Measurements from ENCODE around the gene MTCH2. TPM values are rescaled to one million over a fixed set of nuclear protein-coding genes. Genes with fewer than 3 reads are reported as not detected.

MTCH2 gene
- polyA plus RNA-seq, 1 experiment = 194 TPM

- no peak for DNase-seq (ENCODE audit: low read depth, low spot score)
- POLR2A ChIA-PET = no interaction called here
- Histone ChIP-seq H3K27me3 (ENCODE audit: control insufficient read depth, insufficient read depth, low read length) (no peaks in the 10 kb centered on the region), H3K27ac (ENCODE audit: low read depth, low read length) (no peak overlapping the region), H3K9me3 (ENCODE audit: control insufficient read depth, insufficient read depth, low read length) (no peaks in the 10 kb centered on the region), H3K4me3 (ENCODE audit: low read depth, low read length) (no peak overlapping the region)
- TF ChIP-seq, protein P1, sequence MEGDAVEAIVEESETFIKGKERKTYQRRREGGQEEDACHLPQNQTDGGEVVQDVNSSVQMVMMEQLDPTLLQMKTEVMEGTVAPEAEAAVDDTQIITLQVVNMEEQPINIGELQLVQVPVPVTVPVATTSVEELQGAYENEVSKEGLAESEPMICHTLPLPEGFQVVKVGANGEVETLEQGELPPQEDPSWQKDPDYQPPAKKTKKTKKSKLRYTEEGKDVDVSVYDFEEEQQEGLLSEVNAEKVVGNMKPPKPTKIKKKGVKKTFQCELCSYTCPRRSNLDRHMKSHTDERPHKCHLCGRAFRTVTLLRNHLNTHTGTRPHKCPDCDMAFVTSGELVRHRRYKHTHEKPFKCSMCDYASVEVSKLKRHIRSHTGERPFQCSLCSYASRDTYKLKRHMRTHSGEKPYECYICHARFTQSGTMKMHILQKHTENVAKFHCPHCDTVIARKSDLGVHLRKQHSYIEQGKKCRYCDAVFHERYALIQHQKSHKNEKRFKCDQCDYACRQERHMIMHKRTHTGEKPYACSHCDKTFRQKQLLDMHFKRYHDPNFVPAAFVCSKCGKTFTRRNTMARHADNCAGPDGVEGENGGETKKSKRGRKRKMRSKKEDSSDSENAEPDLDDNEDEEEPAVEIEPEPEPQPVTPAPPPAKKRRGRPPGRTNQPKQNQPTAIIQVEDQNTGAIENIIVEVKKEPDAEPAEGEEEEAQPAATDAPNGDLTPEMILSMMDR (IDR thresholded peaks at IDR 0.05; ENCODE audit: low read depth, low read length) = no peak
- CTCF ChIA-PET = interaction anchor here (0.8 to 1.2 kb wide), 2 partner anchors 103 to 247 kb away, joined by 3 to 6 read pairs; no protein-coding TSS in a partner anchor
Observed at GRCh38 chr11:47620836-47621378, 21.5 kb downstream of the MTCH2 start.

DNA sequence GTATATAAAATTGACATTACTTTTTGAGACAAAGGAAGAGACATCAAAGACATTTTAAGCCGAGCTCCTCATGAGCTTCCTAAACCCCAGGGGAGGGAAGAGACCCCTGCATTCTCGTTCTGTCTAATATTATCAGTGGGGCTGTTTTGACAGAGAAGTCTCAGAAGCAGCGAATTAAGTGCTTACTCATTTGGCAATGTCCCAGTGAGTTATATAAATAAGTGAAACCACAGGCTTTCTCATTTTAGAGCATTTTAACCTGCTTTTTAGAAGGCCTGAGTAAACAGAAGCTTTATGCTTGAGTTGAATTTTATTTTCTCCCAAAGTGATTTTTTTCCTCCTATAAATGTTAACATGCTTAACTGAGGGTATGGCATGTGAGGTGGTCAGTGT is 24.9 kb downstream of the MTCH2 start:
- Histone ChIP-seq H3K27ac (ENCODE audit: low read depth, low read length) (no peak overlapping the region), H3K4me3 (ENCODE audit: low read depth, low read length) (no peak overlapping the region), H3K27me3 (ENCODE audit: control insufficient read depth, insufficient read depth, low read length) (no peaks in the 10 kb centered on the region), H3K9me3 (ENCODE audit: control insufficient read depth, insufficient read depth, low read length) (no peaks in the 10 kb centered on the region)
- POLR2A ChIA-PET = interaction anchor here (0.8 to 1.3 kb wide), 2 partner anchors 9 to 218 kb away, joined by 3 to 5 read pairs; no protein-coding TSS in a partner anchor
- TF ChIP-seq, protein P1 (IDR thresholded peaks at IDR 0.05; ENCODE audit: low read depth, low read length) = no peak
- DNase-seq (ENCODE audit: low read depth, low spot score) = peak; percentile 44
- CTCF ChIA-PET = interaction anchor here (0.6 to 4.3 kb wide), 15 partner anchors 9 to 244 kb away, joined by 3 to 39 read pairs (median 6); partner anchors contain the start of genes CELF1, KBTBD4 and NDUFS3

DNA sequence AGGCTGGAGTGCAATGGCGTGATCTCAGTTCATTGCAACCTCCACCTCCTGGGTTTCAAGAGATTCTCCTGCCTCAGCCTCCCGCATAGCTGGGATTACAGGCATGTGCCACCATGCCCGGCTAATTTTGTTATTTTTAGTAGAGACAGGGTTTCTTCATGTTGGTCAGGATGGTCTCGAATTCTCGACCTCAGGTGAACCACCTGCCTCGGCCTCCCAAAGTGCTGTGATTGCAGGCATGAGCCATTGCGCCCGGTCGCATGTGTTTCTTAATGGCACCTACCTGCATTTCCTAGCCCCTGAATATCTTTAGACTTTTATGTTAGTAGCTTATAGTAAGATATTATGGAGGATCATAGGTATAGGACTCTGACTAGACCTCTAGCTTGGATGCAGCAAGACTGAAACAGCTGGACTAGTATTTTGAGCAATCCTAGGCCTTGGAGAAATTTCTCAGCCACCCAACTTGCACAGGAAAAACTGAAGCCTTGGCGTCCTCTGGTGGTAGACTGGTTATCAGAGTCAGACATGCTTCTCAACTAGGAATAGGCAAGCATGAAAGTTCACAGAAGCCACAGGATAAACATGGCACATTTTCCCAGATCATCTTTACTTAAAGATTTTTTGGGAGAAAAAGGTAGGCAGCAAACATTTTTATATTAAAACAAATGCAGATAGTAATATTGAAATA is 25.5 kb downstream of the MTCH2 start:
- POLR2A ChIA-PET = interaction anchor here (0.5 to 1.3 kb wide), 4 partner anchors 9 to 217 kb away, joined by 3 to 10 read pairs (median 4); no protein-coding TSS in a partner anchor
- no peak overlapping the region for H3K27ac ChIP-seq (ENCODE audit: low read depth, low read length)
- CTCF ChIA-PET = interaction anchor here (0.6 to 4.3 kb wide), 24 partner anchors 9 to 842 kb away, joined by 3 to 39 read pairs (median 4); partner anchors contain the start of genes CELF1, KBTBD4 and NDUFS3

GRCh38 chr11:47615249-47615648 is 27.1 kb downstream of the MTCH2 start:
- DNase-seq (ENCODE audit: low read depth, low spot score) = no peak
- Histone ChIP-seq H3K27ac (ENCODE audit: low read depth, low read length) (no peak overlapping the region), H3K27me3 (ENCODE audit: control insufficient read depth, insufficient read depth, low read length) (no peaks in the 10 kb centered on the region), H3K4me3 (ENCODE audit: low read depth, low read length) (no peak overlapping the region), H3K9me3 (ENCODE audit: control insufficient read depth, insufficient read depth, low read length) (no peaks in the 10 kb centered on the region)
- ChIA-PET CTCF (interaction anchor here (4.3 kb wide), 1 partner anchor 242 kb away, joined by 39 read pairs; no protein-coding TSS in a partner anchor), POLR2A (no interaction called here)
- TF ChIP-seq, protein P1 (IDR thresholded peaks at IDR 0.05; ENCODE audit: low read depth, low read length) = no peak

More for the DNA sequence above, 25.5 kb downstream of the MTCH2 start:
- TF ChIP-seq, protein P1 (IDR thresholded peaks at IDR 0.05; ENCODE audit: low read depth, low read length) = peak; percentile 99
- DNase-seq (ENCODE audit: low read depth, low spot score) = peak; percentile 69
- H3K27me3 ChIP-seq (ENCODE audit: control insufficient read depth, insufficient read depth, low read length) = no peaks in the 10 kb centered on the region
- H3K9me3 ChIP-seq (ENCODE audit: control insufficient read depth, insufficient read depth, low read length) = no peaks in the 10 kb centered on the region
- H3K4me3 ChIP-seq (ENCODE audit: low read depth, low read length) = no peak overlapping the region

DNA sequence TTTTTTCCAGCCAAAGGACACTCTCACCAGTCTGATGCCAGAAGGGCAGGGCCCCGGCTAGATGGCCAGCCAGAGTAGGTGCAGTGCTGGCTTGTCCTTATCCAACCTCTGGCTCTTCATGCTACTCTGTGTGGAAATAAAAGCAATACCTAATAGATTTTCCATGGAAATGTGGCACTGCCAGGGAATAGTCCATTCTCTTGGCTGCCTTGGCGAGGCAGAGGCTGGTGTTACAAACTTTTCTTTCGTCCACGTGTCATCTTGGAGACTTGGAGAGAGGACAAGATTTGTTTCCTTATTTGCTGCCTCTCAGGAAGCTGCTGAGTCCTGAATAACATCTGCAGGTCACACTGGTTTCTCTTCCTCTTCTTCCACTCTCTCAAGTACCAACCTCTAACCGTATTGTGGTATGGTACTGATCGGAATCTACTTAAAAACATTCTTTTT is 31.0 kb downstream of the MTCH2 start:
- ChIA-PET POLR2A (no interaction called here), CTCF (no interaction called here)
- Histone ChIP-seq H3K4me3 (ENCODE audit: low read depth, low read length) (no peak overlapping the region), H3K27ac (ENCODE audit: low read depth, low read length) (no peak overlapping the region), H3K9me3 (ENCODE audit: control insufficient read depth, insufficient read depth, low read length) (no peaks in the 10 kb centered on the region), H3K27me3 (ENCODE audit: control insufficient read depth, insufficient read depth, low read length) (no peaks in the 10 kb centered on the region)
- TF ChIP-seq, protein P1 (IDR thresholded peaks at IDR 0.05; ENCODE audit: low read depth, low read length) = no peak
- no peak for DNase-seq (ENCODE audit: low read depth, low spot score)
